SH-SY5Y (cell line): Measurements from ENCODE around the gene PROCA1.

ENCODE experiments used
- GATA2 ChIP-seq: IDR thresholded peaks from 2 replicates; pipeline ENCODE4 v1.6.1; 2011; ENCODE audit warnings: mild to moderate bottlenecking, low read depth, low read length
- GATA3 ChIP-seq: IDR thresholded peaks from 2 replicates; pipeline ENCODE4 v1.6.1; 2011; ENCODE audit warnings: low read depth, mild to moderate bottlenecking, low read length, moderate library complexity

- TF ChIP-seq GATA3 = no peak
- no peak for TF ChIP-seq GATA2
Measured at GRCh38 chr17:28748852-28749515, 37.3 kb upstream of the PROCA1 start.
